ENCODE measurements around the gene ARFGAP3.
"Not testable (repeated sequence)": the region's sequence is repeated elsewhere in the genome, so short reads cannot be mapped to it uniquely, and the experiment has no call there.

Gene ARFGAP3

GRCh38 chr22:42792453-42792908 is 64.6 kb downstream of the ARFGAP3 start:
- no peak for DNase-seq

GRCh38 chr22:42791721-42792452 is 65.2 kb downstream of the ARFGAP3 start:
- no peak for DNase-seq

GRCh38 chr22:42788466-42788865 is 68.6 kb downstream of the ARFGAP3 start:
- no peak for DNase-seq

GRCh38 chr22:42788021-42788420 is 69.1 kb downstream of the ARFGAP3 start:
- DNase-seq: no peak

GRCh38 chr22:42787357-42787736 is 69.7 kb downstream of the ARFGAP3 start:
- no peak for DNase-seq

GRCh38 chr22:42786606-42787356 is 70.3 kb downstream of the ARFGAP3 start:
- DNase-seq: no peak

GRCh38 chr22:42785706-42786499 is 71.2 kb downstream of the ARFGAP3 start:
- DNase-seq: no peak

- DNase-seq: not testable (repeated sequence)
Observed at GRCh38 chr22:42782306-42782705, 74.8 kb downstream of the ARFGAP3 start.

- peak; percentile 7 to 40 for DNase-seq
Observed at GRCh38 chr22:42780070-42780540, 77.0 kb downstream of the ARFGAP3 start.

- no peak for DNase-seq
Observed at GRCh38 chr22:42777126-42777525, 79.9 kb downstream of the ARFGAP3 start.

GRCh38 chr22:42773167-42773566 is 83.9 kb downstream of the ARFGAP3 start:
- no peak for DNase-seq

GRCh38 chr22:42772647-42773046 is 84.4 kb downstream of the ARFGAP3 start:
- DNase-seq: no peak

- DNase-seq: no peak
Observed at GRCh38 chr22:42770941-42771647, 86.0 kb downstream of the ARFGAP3 start.

- DNase-seq: no peak
Observed at GRCh38 chr22:42770448-42770726, 86.7 kb downstream of the ARFGAP3 start.

- DNase-seq: no peak
Observed at GRCh38 chr22:42769574-42770447, 87.3 kb downstream of the ARFGAP3 start.

GRCh38 chr22:42769238-42769573 is 87.9 kb downstream of the ARFGAP3 start:
- DNase-seq: no peak

GRCh38 chr22:42768385-42769035 is 88.6 kb downstream of the ARFGAP3 start:
- DNase-seq: no peak

- no peak for DNase-seq
Observed at GRCh38 chr22:42766860-42767259, 90.2 kb downstream of the ARFGAP3 start.

- no peak for DNase-seq
Observed at GRCh38 chr22:42764895-42765363, 92.1 kb downstream of the ARFGAP3 start.

GRCh38 chr22:42763965-42764480 is 93.0 kb downstream of the ARFGAP3 start:
- DNase-seq: no peak

Measured in activated CD4-positive, alpha-beta T cell treated with anti-CD3 and anti-CD28 coated beads, Interleukin-2, amount 50 U/mL, for 48 hours (primary cell).